GM19372 (cell line): ENCODE results near the gene GJA1.
"Not testable (repeated sequence)": the region's sequence is repeated elsewhere in the genome, so short reads cannot be mapped to it uniquely, and the experiment has no call there.

Experiments used
- ATAC-seq: cut with Tn5 transposase; IDR thresholded peaks from one replicate; pipeline ENCODE4 v1.9.1; 2021; ENCODE audit warnings: mild to moderate bottlenecking, low read depth, moderate library complexity; ENCODE audit not compliant: unreplicated experiment

The GJA1 gene

DNA sequence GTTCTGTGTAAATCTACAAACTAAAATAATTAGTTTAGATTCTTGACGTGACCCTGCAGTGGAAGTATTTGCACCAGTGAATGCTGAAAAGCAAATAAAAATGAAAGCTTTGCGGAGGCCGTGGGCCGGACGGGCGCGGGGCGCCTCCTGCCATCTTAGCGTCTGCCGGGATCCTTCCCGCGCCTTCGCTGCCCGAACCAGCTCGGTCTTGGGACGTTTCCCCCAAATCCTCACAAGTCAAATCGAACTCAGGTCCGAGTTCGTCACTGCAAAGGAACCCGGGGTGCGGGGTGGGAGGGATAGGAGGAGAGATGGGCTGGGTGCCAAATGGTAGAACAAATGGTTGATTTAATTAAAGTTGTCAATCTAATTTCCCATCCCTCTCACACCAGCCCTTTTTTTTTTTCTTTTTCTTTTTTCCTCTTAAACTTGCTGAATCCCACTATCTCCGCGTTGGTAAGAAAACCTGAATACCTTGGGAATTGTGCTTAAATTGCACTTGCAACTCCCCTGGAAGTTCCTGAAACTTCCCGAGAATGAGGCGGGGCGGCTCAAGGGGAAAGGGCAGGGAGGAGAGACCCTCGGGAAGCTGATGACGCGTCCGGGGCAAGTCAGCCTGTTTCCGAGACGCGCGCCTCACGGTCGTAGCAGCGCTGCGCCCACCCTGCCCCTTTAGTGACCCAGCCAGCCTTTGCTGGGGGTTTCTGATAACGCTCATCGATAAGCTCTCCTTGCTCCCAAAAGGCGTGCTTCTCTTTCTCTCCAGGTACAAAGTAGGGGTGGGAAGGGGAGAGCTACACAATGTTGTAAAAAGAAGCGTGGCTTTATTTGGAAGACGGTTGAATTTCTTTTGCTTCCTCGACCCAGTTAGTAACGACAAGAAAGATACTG lies 1.8 kb downstream of the GJA1 start:
- ATAC-seq = no peak

DNA sequence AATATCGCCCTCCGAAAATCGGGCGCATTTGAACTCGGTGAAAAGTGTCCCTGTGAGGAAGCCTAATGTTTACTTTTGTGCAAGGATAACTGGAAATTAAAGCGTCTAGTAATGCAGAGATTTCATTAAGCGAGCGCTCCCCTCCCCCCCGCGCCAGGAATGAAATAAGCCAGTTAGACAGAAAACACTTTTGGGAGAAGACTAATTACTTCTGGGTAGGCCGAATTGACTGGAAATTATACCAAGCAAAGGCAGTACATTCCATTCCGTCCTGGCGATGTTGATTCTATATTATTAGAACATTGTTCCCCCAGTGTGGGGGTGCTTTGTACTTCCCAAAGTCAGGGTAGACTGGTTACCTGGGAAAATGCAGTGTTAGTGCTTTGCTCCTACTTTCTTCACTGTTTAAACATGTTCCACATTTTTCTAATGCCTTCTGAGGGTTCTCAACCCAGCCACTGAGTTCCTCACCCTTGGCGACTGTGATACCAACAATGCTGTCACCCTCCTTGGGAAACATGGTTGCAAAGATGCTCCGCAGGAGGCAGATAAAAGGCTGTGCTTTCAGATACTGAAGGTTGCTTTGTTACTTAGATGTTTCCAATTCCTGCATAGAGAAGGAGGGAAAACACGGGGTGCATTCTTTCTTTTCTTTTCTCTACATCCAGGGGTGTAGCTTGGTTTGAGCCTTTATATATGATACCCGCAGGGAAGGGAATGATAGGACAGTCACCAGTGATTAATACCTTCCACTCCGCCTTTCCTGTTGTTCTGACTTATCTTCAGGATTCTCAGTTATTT lies 2.6 kb downstream of the GJA1 start:
- ATAC-seq = no peak

DNA sequence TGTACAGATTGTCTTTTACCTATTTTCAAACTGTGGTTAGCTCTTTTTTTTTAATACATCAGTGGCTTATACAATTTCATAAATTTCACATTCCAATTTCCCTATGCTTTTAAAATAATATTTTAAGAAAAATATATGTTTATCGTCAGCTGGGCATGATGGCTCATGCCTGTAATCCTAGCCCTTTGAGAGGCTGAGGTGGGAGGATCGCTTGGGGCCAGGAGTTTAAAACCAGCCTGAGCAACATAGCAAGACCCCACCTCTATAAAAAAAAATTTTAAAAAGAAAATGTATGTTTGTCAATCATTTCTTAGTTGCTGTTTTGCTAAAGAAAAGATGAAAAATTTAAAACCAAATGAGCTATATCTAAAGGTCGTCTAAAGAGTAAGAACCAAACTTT lies 3.4 kb downstream of the GJA1 start:
- no peak for ATAC-seq

DNA sequence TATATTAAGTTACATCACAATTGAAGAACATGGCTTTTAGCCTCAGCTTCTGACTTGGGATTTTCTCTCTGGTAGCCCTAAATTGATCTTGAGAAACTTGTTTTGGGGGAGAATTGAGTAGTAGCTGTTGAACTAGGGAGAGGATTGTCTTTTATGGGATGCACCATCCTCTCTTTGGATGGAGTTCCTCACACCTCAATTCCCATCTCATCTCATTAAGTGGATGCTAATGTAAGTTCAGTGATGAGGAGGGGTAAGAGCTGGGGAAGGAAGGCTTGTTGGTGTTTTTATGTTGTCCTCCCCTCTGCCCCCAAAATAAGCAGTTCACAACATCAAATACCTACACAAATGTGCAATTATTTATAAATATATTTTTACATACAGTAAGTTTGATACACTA lies 4.0 kb downstream of the GJA1 start:
- no peak for ATAC-seq

DNA sequence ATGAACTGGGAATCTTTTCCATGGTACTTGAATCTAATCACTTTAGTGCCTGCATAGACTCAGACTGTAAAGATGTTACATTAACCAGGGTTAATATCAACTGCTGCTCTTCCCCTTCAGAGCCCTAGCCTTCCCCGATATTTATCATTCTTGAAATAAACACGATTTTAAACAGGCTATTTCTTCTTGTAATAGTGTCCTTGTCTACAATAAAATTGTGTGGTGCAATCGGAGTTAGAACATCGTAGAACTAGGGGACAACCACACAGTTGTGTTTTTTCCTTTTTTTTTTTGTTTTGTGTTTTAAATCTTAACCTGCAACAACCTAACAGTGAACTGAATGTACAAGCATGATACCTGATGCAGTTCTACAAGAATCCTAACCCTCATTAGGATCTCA lies 4.5 kb downstream of the GJA1 start:
- ATAC-seq = no peak

DNA sequence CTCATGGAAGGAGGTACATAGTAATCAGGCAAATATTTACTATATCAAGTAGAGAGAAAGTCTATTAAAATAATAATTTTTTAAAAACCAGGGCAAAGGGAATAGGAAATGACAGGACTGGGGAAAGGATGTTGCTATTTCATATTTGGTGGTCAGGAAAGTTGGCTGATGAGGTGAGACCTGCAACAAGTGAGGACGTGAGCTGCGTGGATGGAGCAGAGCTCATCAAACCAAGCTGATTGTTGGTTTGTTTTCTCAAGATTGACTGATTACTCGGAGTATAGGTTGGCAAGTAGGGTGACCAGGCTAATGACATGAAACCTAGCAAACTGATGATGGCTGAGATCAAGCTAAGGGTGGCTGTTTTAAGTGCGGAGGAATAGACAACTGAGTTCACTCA lies 6.0 kb downstream of the GJA1 start:
- ATAC-seq = no peak

DNA sequence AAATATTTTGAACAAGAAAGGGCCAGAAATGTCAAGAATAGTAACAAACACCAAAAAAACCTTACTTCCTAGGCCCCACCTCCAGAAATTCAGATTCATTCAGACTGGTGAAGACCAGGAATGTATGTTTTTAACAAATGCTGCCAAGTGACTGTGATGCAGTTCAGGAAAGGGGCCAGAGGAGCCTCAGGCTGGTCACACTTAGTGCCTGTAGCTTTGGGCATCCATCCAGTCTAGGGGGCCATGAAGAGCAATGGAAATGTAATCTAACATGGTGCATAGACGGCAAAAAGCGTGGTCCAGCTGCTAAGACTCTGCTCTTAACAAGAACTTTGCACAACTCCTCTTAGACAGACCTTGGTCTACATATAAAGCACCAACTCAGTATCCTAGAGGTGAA lies 7.1 kb downstream of the GJA1 start:
- ATAC-seq = no peak

DNA sequence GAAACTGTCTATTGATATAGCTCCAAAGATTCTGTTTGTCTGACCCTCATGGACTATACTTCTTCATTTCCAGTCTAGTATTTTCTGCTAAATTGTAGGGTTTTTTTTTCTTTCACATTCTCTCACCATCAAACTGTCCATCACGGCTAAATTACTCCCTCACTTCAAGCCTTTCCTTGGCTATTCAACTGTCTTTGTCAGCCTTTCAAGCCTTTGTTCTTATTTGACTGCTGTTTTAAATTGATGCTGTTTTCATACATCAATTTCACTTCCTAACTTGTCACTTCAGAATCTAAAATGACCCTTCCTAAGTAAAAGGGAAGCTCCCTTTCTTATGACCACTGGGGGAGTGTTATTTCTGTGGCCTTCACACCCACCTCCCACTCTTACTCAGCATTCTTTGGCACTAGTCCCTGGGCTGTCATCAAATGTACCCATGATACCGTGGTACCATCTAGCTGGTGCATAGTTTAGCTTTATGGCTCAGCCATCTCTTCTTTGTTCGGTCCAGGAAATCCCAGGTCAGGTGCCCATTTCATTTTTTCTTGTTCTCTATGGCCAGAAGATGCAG lies 8.6 kb downstream of the GJA1 start:
- no peak for ATAC-seq

DNA sequence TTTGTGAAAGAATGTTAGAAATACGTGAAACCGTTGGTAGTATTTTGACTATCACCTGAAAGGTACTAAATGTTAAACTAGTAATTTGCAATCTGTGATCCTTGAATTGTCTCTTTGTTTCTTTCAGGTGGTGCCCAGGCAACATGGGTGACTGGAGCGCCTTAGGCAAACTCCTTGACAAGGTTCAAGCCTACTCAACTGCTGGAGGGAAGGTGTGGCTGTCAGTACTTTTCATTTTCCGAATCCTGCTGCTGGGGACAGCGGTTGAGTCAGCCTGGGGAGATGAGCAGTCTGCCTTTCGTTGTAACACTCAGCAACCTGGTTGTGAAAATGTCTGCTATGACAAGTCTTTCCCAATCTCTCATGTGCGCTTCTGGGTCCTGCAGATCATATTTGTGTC lies 11.3 kb downstream of the GJA1 start:
- ATAC-seq = not testable (repeated sequence)

DNA sequence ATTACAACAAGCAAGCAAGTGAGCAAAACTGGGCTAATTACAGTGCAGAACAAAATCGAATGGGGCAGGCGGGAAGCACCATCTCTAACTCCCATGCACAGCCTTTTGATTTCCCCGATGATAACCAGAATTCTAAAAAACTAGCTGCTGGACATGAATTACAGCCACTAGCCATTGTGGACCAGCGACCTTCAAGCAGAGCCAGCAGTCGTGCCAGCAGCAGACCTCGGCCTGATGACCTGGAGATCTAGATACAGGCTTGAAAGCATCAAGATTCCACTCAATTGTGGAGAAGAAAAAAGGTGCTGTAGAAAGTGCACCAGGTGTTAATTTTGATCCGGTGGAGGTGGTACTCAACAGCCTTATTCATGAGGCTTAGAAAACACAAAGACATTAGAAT lies 12.3 kb downstream of the GJA1 start:
- not testable (repeated sequence) for ATAC-seq

DNA sequence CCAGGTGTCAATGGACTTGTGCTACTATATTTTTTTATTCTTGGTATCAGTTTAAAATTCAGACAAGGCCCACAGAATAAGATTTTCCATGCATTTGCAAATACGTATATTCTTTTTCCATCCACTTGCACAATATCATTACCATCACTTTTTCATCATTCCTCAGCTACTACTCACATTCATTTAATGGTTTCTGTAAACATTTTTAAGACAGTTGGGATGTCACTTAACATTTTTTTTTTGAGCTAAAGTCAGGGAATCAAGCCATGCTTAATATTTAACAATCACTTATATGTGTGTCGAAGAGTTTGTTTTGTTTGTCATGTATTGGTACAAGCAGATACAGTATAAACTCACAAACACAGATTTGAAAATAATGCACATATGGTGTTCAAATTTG lies 13.1 kb downstream of the GJA1 start:
- ATAC-seq = not testable (repeated sequence)

DNA sequence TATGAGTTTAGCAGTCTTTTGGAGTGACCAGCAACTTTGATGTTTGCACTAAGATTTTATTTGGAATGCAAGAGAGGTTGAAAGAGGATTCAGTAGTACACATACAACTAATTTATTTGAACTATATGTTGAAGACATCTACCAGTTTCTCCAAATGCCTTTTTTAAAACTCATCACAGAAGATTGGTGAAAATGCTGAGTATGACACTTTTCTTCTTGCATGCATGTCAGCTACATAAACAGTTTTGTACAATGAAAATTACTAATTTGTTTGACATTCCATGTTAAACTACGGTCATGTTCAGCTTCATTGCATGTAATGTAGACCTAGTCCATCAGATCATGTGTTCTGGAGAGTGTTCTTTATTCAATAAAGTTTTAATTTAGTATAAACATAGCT lies 13.9 kb downstream of the GJA1 start:
- no peak for ATAC-seq

DNA sequence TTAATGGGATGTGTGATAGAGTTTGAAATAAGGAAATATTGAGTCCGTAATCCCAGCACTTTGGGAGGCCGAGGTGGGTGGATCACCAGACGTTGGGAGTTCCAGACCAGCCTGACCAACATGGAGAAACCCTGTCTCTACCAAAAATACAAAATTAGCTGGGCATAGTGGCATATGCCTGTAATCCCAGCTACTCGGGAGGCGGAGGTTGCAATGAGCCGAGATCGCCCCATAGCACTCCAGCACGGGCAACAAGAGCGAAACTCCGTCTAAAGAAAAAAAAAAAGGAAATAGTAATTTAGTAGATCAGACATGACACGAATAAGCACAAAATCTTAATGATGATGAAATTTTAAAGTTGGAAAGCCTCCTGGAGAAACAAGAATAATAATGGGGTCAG lies 14.8 kb downstream of the GJA1 start:
- no peak for ATAC-seq

DNA sequence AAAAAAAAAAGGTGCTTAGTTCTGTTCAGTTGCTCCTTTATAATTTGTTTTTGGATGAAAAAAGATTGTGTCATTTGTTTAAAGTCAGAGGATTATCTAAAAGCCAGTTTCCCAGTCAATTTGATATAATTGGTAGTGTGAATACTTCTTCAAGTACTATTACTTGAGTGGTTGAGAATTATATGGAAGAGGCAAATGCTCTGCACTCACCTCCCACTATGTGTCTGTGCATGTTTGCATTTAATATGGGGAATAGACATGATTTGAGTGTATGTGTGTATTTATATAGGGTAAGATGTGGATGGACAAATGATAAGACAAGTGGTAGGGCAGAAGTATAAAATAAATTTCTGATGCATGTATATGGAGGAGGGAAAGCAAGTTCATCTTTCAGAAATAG lies 15.8 kb downstream of the GJA1 start:
- no peak for ATAC-seq

DNA sequence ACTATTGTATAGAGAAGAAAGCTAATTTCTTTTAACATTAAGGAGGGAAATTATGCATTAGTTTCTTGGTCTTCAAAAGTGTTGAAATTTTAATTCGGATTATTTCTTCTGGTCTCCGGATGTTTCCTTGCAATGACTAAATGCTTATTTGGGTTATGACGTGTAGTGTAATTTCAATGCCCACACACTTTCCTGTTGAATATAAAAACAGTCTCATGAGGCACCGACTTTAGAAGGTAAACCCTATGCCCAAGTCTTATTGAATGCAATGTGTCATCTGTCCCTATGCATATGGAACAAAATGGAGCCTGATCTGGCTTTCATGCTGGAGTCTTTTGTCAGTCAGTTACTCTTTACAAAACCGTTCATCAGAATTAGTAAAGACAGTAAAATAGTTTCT lies 17.7 kb downstream of the GJA1 start:
- ATAC-seq = no peak

DNA sequence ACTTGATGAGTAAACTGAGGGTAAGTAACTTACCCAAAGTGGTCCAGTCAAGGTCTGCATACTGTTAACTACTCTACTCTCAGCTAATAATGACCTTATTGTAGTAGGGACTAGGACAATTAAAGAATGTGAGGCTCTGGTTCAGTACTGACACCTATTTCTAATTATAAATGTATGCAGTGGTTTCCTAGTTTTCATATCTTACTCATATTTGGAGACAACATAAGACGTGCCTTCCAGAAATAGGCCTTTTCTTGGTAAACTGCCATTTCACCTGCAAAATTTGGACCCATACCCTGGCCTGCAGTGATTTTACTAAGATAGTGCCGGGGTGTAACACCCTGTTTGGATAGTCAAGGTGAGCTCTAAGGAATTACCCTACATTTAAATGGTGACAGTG lies 24.7 kb downstream of the GJA1 start:
- no peak for ATAC-seq

DNA sequence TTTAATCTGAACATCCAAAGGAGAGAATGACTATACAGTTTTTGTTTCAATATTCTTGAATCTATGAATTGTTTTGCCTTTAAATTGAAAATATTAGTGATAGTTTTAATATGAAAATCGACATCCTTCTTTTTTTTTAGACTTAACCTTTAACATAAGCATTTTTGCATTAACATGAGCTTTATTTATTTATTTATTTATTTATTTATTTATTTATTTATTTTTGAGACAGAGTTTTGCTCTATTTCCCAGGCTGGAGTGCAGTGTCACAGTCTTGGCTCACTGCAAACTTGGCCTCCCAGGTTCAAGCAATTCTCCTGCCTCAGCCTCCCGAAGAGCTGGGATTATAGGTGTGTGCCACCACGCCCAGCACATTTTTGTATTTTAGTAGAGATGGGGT lies 27.6 kb downstream of the GJA1 start:
- ATAC-seq = no peak

DNA sequence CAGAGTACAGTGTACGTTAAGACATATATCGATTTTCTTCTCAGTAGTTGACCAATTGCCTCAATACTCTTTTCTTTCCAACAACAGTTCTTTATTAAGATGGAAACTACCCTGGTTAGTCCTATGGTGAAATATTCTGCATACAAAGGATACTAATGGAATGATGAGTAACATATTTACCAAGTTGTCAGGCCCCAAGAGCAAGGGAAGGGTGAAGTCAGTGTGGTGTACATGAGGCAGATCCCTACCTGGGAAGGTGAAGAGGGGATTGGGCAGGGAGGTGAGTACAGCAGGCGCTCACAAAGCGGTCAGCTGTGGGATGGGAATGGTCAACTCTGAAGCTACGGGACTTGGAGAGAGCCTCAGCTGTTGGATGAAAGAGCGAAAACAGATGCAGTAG lies 29.7 kb downstream of the GJA1 start:
- no peak for ATAC-seq

DNA sequence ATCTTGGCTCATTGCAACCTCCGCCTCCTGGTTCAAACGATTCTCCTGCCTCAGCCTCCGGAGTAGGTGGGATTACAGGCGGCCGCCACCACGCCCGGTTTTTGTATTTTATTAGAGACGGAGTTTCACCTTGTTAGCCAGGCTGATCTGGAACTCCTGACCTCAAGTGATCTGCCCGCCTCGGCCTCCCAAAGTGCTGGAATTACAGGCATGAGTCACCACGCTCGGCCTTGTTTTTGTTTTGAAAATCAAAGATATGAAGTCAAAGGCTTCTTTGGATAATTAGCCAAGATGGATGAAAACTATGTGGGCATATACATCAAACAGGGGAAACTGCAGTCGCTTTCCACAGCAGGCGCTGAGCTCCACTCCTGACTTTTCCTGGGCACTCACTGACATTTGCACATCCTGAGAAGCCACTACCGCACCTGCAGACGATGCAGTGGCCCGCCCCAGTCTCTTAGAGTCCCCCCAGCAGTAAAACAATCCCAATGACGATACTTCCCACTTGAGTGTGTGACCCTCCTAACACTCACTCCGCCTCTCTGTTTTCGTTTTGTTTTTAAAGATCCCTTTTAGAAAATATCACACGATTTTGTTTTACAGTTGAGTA lies 44.1 kb downstream of the GJA1 start:
- no peak for ATAC-seq

DNA sequence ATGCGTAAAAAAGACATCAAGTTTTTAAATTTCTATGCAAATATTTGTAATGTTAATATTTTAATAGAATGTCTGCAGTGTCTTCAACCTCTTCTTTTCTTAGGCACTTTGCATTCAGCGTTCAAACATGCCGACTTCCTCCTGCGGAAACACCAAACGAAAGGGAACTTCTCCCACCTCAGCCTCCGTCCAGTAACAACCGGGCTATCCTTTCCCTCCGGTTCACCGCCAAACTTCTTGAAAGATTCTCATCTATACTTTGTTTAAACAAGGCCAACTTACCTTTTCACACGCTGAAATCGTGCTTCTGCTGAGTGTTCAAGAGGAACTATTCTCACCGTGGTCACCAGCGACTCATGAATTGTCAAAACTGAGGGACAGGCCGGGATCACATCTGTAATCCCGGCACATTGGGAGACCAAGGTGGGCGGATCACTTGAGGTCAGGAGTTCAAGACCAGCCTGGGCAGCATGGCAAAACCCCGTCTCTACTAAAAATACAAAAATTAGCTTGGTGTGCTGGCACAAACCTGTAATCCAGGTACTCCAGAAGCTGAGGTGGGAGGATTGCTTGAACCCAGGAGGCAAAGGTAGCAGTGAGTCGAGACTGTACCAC lies 44.8 kb downstream of the GJA1 start:
- no peak for ATAC-seq
